Measurements from ENCODE around the gene GAS7. TPM values are rescaled to one million over a fixed set of nuclear protein-coding genes. Genes with fewer than 3 reads are reported as not detected.

GAS7 gene
- total RNA-seq, 1 donor from 2014 or later, result 50.6 TPM

DNA sequence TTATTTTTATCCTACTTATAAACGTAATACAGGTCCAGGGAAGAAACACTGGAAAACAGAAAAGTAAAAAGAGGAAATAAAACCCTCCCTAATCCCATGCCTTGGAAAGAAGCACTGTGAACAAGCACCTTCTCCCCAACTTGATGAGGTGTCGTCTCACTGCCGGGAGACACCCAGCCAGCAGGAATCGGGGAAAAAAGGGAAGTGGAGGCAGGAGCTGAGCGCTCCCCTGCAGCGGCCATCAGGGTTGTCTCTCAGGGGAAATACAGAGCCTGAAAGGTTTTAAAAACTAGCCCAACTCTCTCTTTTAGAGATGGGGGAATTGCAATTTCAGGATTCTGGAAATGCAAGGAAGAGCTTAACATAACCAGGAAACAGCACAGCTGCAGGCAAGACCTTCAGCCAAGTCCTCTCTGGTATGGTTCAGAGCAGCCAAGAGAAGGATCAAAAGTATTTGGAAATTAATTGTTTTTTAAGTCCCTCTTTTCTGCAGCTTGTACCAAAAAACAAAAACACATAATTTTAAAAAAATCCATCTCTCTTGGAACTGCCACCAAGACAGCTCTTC, 197.0 kb downstream of the GAS7 start:
- TF ChIP-seq, protein P1, sequence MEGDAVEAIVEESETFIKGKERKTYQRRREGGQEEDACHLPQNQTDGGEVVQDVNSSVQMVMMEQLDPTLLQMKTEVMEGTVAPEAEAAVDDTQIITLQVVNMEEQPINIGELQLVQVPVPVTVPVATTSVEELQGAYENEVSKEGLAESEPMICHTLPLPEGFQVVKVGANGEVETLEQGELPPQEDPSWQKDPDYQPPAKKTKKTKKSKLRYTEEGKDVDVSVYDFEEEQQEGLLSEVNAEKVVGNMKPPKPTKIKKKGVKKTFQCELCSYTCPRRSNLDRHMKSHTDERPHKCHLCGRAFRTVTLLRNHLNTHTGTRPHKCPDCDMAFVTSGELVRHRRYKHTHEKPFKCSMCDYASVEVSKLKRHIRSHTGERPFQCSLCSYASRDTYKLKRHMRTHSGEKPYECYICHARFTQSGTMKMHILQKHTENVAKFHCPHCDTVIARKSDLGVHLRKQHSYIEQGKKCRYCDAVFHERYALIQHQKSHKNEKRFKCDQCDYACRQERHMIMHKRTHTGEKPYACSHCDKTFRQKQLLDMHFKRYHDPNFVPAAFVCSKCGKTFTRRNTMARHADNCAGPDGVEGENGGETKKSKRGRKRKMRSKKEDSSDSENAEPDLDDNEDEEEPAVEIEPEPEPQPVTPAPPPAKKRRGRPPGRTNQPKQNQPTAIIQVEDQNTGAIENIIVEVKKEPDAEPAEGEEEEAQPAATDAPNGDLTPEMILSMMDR (IDR thresholded peaks at IDR 0.05), result no peak
- Histone ChIP-seq H3K9me3 (no peaks in the 10 kb centered on the region), H3K27ac (peak overlapping the region; percentile 2), H3K27me3 (no peaks in the 10 kb centered on the region), H3K4me1 (peaks cover 4% of the 10 kb centered on the region), H3K4me3 (no peak overlapping the region), H3K36me3 (no peaks in the 10 kb centered on the region)
- ATAC-seq (no peak), DNase-seq (no peak)
- intact Hi-C loops (cut with DNase I), result no loop called here

DNA sequence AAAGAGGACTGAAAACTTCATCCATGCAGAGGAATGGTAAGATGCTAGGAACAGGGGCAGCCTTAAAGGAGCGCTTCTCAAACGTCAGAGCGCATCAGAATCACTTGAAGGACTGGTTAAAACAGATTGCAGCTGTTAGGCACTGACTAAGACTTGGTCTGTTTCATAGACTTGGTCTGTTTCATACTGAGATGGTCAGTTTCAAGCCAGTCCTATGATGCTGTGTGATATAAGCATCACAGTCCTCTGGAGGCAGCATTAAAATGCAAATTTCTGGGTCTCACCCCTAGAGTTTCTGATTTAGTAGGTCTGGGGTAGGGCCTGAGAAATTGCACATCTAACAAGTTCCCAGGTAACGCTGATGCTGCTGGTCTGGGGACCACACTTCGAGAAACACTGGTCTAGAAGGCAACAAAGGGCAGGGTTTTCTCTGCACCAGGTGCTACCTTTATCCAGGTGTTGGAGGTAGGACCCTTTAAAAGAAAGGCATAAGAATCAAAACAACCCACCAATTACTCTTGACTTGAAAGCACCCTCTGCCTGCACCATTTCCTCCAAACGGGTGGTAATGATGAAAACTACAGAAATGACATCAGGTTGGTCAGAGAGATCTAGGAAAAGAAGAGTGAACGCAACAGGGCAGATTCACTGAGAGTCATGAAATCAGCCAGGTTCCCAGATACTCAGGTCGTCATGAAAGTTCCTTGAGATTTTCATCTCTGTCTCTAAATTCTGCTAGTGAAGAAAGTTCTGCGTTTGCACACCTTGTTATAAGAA, 198.3 kb downstream of the GAS7 start:
- Histone ChIP-seq H3K27me3 (no peaks in the 10 kb centered on the region), H3K27ac (no peak overlapping the region), H3K4me3 (no peak overlapping the region), H3K9me3 (no peaks in the 10 kb centered on the region), H3K36me3 (no peaks in the 10 kb centered on the region), H3K4me1 (peaks cover 4% of the 10 kb centered on the region)
- ATAC-seq (no peak), DNase-seq (no peak)
- TF ChIP-seq, protein P1 (IDR thresholded peaks at IDR 0.05), result no peak
- intact Hi-C loops (cut with DNase I), result no loop called here

DNA sequence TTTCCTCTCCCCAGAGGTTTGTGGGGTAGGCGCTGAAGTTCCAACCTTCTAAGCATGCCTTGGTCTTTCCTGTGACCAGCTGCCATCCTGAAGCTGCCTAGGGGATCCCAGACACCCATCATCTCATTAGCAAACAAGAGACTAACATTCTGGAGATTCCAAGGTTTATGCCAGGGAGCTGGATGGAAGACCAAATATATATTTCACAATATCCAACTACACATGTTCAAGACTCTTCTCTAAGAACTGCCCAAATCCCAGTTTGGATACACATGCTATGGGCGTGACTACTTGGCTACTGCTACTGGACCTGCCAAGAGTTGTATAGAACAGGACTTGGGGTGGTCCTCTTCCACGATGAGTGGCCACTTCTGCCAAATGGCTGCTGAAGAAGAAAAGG, 200.3 kb downstream of the GAS7 start:
- Histone ChIP-seq H3K27ac (no peak overlapping the region), H3K27me3 (no peaks in the 10 kb centered on the region)
- no peak for ATAC-seq

DNA sequence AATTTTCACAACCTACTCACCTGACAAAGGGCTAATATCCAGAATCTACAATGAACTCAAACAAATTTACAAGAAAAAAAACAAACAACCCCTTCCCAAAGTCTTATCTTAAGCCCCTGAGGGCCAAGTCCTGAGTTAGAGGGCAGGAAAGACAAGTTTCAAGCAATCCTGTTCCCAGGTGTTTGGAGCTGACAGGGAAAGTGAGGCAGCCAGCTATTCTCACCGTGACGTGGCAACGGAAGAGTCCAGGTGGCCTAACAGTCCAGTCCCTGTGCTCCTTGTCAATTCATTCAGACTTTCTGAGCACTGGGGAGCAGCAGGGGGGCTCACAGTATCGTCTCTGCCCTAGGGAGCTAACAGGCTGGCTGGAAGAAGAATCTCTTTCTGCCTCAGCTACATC, 203.6 kb downstream of the GAS7 start:
- TF ChIP-seq, protein P1 (IDR thresholded peaks at IDR 0.05), result no peak
- Histone ChIP-seq H3K27me3 (no peaks in the 10 kb centered on the region), H3K27ac (no peak overlapping the region), H3K36me3 (no peaks in the 10 kb centered on the region), H3K4me1 (no peaks in the 10 kb centered on the region), H3K4me3 (no peak overlapping the region), H3K9me3 (no peaks in the 10 kb centered on the region)
- no peak for ATAC-seq
- intact Hi-C loops (cut with DNase I), result no loop called here
- DNase-seq, result no peak

More for the DNA sequence above, 200.3 kb downstream of the GAS7 start:
- Histone ChIP-seq H3K4me1 (peaks cover 4% of the 10 kb centered on the region), H3K9me3 (no peaks in the 10 kb centered on the region), H3K4me3 (no peak overlapping the region), H3K36me3 (no peaks in the 10 kb centered on the region)
- intact Hi-C loops (cut with DNase I), result no loop called here
- DNase-seq, result no peak
- TF ChIP-seq, protein P1 (IDR thresholded peaks at IDR 0.05), result no peak

DNA sequence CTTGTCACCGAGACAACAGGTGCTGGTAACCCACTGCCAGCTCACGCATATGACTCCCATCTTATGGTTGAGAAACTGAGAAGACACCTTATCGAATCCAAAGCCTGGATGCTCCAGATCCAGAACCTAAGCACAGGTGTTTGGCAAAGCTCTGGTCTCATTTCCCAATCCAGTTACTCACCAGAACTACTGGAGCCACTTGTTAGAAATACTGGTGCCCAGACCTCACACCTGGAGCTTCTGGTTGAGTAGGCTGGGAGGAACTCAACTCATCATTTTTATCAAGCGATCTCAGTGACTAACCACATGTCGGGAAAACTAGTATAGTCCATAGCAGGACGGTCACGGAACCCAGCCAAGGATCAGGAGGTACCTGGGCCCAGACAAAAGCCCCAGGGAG, 206.6 kb downstream of the GAS7 start:
- intact Hi-C loops (cut with DNase I), result no loop called here
- Histone ChIP-seq H3K27ac (no peak overlapping the region), H3K4me1 (peaks cover 8% of the 10 kb centered on the region), H3K9me3 (no peaks in the 10 kb centered on the region), H3K27me3 (no peaks in the 10 kb centered on the region), H3K4me3 (no peak overlapping the region), H3K36me3 (no peaks in the 10 kb centered on the region)
- DNase-seq, result no peak
- no peak for ATAC-seq
- TF ChIP-seq, protein P1 (IDR thresholded peaks at IDR 0.05), result no peak
